DND-41 (cell line): ENCODE data around the gene SMTNL2.

ENCODE experiments used
- ATAC-seq: fragments of 200-7000 bp; cut with Tn5 transposase; 3 replicates; pipeline ENCODE4 v1.9.1; 2021; ENCODE audit warnings: low read depth; ENCODE audit not compliant: insufficient read depth
- DNase-seq: peaks from one replicate; pipeline ENCODE4 v3.0.0-alpha.2; 2020
- H2AFZ ChIP-seq: 2 replicates; pipeline ENCODE4 v1.6.0; 2012; ENCODE audit warnings: low read depth, low read length
- H3K27ac ChIP-seq: 2 replicates; pipeline ENCODE4 v1.5.1; 2012; ENCODE audit warnings: low read length, inconsistent platforms
- H3K27me3 ChIP-seq: fragments of 200-600 bp; sonication (generic); 2 replicates; pipeline ENCODE4 v1.6.0; 2012; ENCODE audit warnings: low read length, mild to moderate bottlenecking, inconsistent platforms; ENCODE audit not compliant: insufficient read depth, poor library complexity
- H3K36me3 ChIP-seq: 2 replicates; pipeline ENCODE4 v1.5.1; 2012; ENCODE audit warnings: low read length, inconsistent platforms; ENCODE audit not compliant: insufficient read depth
- H3K4me1 ChIP-seq: 2 replicates; pipeline ENCODE4 v1.5.1; 2012; ENCODE audit warnings: mild to moderate bottlenecking, low read length; ENCODE audit not compliant: insufficient read depth
- H3K4me2 ChIP-seq: 2 replicates; pipeline ENCODE4 v1.6.0; 2012; ENCODE audit warnings: mild to moderate bottlenecking, moderate library complexity, low read length, inconsistent platforms; ENCODE audit not compliant: insufficient read depth
- H3K4me3 ChIP-seq, 2 experiments: fragments of 200-600 bp in 1 of 2; shearing (Covaris generic) in 1 of 2; 2 replicates each; pipeline ENCODE4 v1.5.1; 2012 to 2016; ENCODE audit warnings: inconsistent platforms in 2 of 2, low read length in 2 of 2, mild to moderate bottlenecking in 2 of 2, low read depth in 1 of 2, moderate library complexity in 1 of 2
- H3K79me2 ChIP-seq: 2 replicates; pipeline ENCODE4 v1.6.0; 2012; ENCODE audit warnings: low read length, inconsistent platforms; ENCODE audit not compliant: insufficient read depth
- H3K9ac ChIP-seq: 2 replicates; pipeline ENCODE4 v1.6.0; 2012; ENCODE audit warnings: low read depth, mild to moderate bottlenecking, inconsistent platforms, low read length, moderate library complexity
- H3K9me3 ChIP-seq: 2 replicates; pipeline ENCODE4 v1.5.1; 2012; ENCODE audit warnings: low read length, moderate library complexity, mild to moderate bottlenecking, inconsistent platforms; ENCODE audit not compliant: insufficient read depth, severe bottlenecking
- H4K20me1 ChIP-seq: 2 replicates; pipeline ENCODE4 v1.6.0; 2012; ENCODE audit warnings: low read length; ENCODE audit not compliant: insufficient read depth
- CTCF ChIP-seq: IDR thresholded peaks from 2 replicates; pipeline ENCODE4 v1.5.1; 2012; ENCODE audit warnings: borderline replicate concordance, low read length, moderate library complexity, mild to moderate bottlenecking; ENCODE audit not compliant: poor library complexity, severe bottlenecking; ENCODE audit errors: extremely low read depth
- EZH2 ChIP-seq: IDR thresholded peaks from 3 replicates; pipeline ENCODE4 v1.6.1; 2012; ENCODE audit warnings: borderline replicate concordance, low read depth, mild to moderate bottlenecking, moderate library complexity, low read length, inconsistent platforms; ENCODE audit not compliant: severe bottlenecking

The SMTNL2 gene

GRCh38 chr17:4553669-4554068 lies 30.7 kb upstream of the SMTNL2 start:
- Histone ChIP-seq H2AFZ (no peak overlapping the region), H3K4me3 (peak overlapping the region; percentile 92 to 95; a peak in 3 of 4 replicates), H3K4me2 (peak overlapping the region; percentile 99), H3K79me2 (peaks cover 45% of the 10 kb centered on the region), H3K27ac (0 out of 2 replicates have a peak overlapping the region, but pooled peaks have one; percentile 31), H3K9me3 (no peaks in the 10 kb centered on the region), H3K4me1 (peaks cover 30% of the 10 kb centered on the region), H3K9ac (peak overlapping the region; percentile 86), H3K27me3 (no peaks in the 10 kb centered on the region), H4K20me1 (peaks cover 26% of the 10 kb centered on the region; the same call in 1 of the 2 replicates), H3K36me3 (peaks cover 61% of the 10 kb centered on the region)
- ATAC-seq = no peak
- DNase-seq = no peak
- TF ChIP-seq CTCF (no peak), EZH2 (no peak)

GRCh38 chr17:4554441-4554996 lies 29.8 kb upstream of the SMTNL2 start:
- TF ChIP-seq EZH2 = no peak
- no peak for TF ChIP-seq CTCF
- H3K9me3 ChIP-seq = no peaks in the 10 kb centered on the region
- H4K20me1 ChIP-seq = peaks cover 19% of the 10 kb centered on the region; the same call in 1 of the 2 replicates
- peaks cover 52% of the 10 kb centered on the region for H3K36me3 ChIP-seq
- H3K27ac ChIP-seq = peak overlapping the region; percentile 77
- peaks cover 45% of the 10 kb centered on the region for H3K79me2 ChIP-seq
- no peak for DNase-seq
- H3K4me3 ChIP-seq = peak overlapping the region; percentile 92 to 95
- peaks cover 30% of the 10 kb centered on the region for H3K4me1 ChIP-seq
- no peaks in the 10 kb centered on the region for H3K27me3 ChIP-seq
- peak overlapping the region; percentile 99 for H2AFZ ChIP-seq
- ATAC-seq = no peak
- H3K9ac ChIP-seq = peak overlapping the region; percentile 86
- H3K4me2 ChIP-seq = peak overlapping the region; percentile 99

DNA sequence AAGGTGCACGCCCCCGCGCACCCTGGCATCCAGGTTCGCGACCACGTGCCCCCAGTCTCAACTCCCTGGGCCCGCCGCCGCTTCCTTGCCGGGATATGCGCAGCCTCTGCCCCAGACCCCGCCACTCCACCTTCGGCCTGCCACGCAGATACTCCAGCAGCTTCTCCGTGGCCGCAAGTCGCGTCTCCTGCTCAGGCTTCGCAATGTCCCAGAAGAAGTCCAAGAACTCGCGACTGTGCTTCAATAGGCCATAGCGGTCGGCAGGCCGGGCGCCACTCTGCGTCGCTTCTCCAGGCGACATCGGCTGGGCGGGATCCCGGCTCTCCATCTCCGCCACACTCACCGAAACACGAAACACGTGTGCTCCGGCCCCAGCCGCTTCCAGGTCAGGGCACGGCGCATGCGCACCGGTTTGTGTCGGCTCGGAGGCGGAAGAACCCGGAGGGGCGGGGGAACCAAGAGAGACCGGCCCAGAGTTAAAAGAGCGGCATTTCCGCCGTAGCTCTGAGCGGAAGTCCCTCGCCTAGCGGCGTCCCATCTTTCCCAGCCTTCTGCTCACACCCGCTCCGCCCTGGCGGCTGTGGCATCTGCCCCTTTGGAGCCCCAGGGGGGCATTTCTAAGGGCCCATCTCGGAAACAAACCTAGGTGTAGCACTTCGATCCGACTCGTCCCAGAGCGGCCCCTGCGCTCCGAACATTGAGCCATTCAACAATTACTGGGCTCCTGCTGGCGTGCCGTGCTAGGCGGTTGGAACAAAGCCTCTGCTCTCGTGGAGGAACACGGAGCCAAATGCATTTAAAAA lies 29.1 kb upstream of the SMTNL2 start, which contains the start of gene MYBBP1A:
TSS of gene MYBBP1A (minus strand) at position 388 of the 803 bp plus-strand sequence. CDS start at position 328, 60 bp downstream.
- Histone ChIP-seq H2AFZ (peak within 1 kb of the TSS; percentile 99), H3K4me1 (peaks cover 30% of the 10 kb centered on the region), H3K27ac (peak within 1 kb of the TSS; percentile 98), H3K79me2 (peaks cover 41% of the 10 kb centered on the region), H3K4me2 (peak within 1 kb of the TSS; percentile 99), H4K20me1 (peaks cover 16% of the 10 kb centered on the region; the same call in 1 of the 2 replicates), H3K36me3 (peaks cover 45% of the 10 kb centered on the region), H3K9me3 (no peaks in the 10 kb centered on the region), H3K4me3 (peak within 1 kb of the TSS; percentile 92 to 95), H3K9ac (peak within 1 kb of the TSS; percentile 86), H3K27me3 (no peaks in the 10 kb centered on the region)
- no peak for TF ChIP-seq EZH2
- TF ChIP-seq CTCF = peak; percentile 49
- DNase-seq = peak; percentile 98
- ATAC-seq = peak; percentile 97
